ENCODE data around the gene SORBS2.

- TF ChIP-seq CTCF (IDR thresholded peaks at IDR 0.05; ENCODE audit: extremely low read depth in 1 of 2, insufficient read depth in 1 of 2, low read depth in 1 of 2, low read length in 2 of 2) (no peak), FOS (IDR thresholded peaks at IDR 0.05; ENCODE audit: borderline replicate concordance, insufficient read depth, low read length) (no peak), EZH2 (IDR thresholded peaks at IDR 0.05; ENCODE audit: borderline replicate concordance, low read depth, low read length, severe bottlenecking) (no peak), POLR2AphosphoS5 (IDR thresholded peaks at IDR 0.05; ENCODE audit: insufficient read depth, low read depth, low read length) (no peak), POLR2A (IDR thresholded peaks at IDR 0.05; ENCODE audit: low read depth, low read length) (no peak)
These were observed 228.2 kb downstream of the SORBS2 start for GRCh38 chr4:185583813-185584212.

Data from endothelial cell of umbilical vein (primary cell).